Gastroesophageal sphincter (tissue), 3 donors: Measurements from ENCODE around the gene CEBPG.

Experiments used
- EP300 ChIP-seq: sonication (generic); formaldehyde crosslinking; IDR thresholded peaks from one replicate; pipeline ENCODE4 v1.6.1; 2017; ENCODE audit warnings: antibody characterized with exemption, mild to moderate bottlenecking
- POLR2A ChIP-seq, 2 donors: fragments of 450-650 bp; IDR thresholded peaks; one replicate each; pipeline ENCODE4 v1.6.1; 2017; ENCODE audit warnings: antibody characterized with exemption in 2 of 2, mild to moderate bottlenecking in 2 of 2, moderate library complexity in 1 of 2
- POLR2AphosphoS5 ChIP-seq: sonication (generic); formaldehyde crosslinking; IDR thresholded peaks from one replicate; pipeline ENCODE4 v1.6.1; 2017; ENCODE audit warnings: antibody characterized with exemption
- TF ChIP-seq, protein P1 (sequence below), 4 experiments: fragments of 200-600 bp in 2 of 4; fragments of 450-650 bp in 2 of 4; sonication (generic) in 1 of 4; IDR thresholded peaks; one replicate each; pipeline ENCODE4 v1.5.1; 2017 to 2019; ENCODE audit warnings: antibody characterized with exemption in 4 of 4, mild to moderate bottlenecking in 2 of 4, moderate library complexity in 2 of 4

DNA sequence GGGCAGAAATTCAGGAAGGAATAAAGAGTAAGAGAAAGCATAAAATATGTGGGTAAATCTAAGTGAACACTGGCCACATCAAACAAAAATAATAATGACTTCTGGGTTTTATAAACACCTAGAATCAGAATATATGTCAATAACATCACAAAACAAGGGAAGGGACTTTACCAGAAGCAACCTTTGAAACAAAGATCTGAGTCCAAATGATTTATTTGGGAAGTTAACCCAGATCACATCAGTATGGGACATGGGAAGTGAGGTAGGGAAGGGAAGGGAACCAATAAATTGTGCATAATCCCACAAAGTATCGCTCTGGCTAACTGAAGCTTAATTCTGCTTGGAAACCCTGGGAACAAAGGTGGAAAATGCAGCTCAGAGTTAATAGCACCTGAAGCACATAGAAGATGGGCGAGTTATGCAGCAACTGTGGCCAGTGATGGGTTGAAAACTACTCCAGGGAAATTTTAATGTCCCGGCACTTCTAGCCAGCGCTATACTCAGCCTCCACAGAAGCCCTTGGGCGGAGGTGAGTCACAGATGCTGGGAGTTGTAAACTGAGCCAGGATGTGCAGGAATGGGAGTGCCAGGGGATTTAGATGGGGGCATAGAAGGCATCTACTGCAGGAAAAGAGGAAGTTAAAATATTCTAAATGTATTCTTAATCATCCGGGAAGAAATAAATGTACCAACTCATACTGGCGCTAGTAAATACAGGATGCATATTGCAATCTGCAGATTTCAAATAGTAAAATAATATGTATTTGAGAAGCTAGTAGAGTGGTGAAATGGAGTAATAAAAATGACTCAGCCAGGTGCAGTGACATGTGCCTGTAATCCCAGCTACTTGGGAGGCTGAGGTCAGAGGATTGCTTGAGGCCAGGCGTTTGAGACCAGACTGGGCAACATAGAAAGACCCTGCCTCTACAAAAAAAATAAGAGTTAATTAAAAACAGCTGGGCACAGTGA is 34.2 kb upstream of the CEBPG start:
- TF ChIP-seq, protein P1, sequence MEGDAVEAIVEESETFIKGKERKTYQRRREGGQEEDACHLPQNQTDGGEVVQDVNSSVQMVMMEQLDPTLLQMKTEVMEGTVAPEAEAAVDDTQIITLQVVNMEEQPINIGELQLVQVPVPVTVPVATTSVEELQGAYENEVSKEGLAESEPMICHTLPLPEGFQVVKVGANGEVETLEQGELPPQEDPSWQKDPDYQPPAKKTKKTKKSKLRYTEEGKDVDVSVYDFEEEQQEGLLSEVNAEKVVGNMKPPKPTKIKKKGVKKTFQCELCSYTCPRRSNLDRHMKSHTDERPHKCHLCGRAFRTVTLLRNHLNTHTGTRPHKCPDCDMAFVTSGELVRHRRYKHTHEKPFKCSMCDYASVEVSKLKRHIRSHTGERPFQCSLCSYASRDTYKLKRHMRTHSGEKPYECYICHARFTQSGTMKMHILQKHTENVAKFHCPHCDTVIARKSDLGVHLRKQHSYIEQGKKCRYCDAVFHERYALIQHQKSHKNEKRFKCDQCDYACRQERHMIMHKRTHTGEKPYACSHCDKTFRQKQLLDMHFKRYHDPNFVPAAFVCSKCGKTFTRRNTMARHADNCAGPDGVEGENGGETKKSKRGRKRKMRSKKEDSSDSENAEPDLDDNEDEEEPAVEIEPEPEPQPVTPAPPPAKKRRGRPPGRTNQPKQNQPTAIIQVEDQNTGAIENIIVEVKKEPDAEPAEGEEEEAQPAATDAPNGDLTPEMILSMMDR (IDR thresholded peaks at IDR 0.05), result no peak
- TF ChIP-seq POLR2A (IDR thresholded peaks at IDR 0.05), result no peak
- no peak for TF ChIP-seq POLR2AphosphoS5
- TF ChIP-seq EP300, result no peak
